NCI-H2081 treated with DMSO at 0.1 percent for 48 hours (cell line): Measurements from ENCODE around the gene MOGAT2.

Source experiments
- DNase-seq: peaks from one replicate; lab custom pipeline; 2025; lab: John Stamatoyannopoulos, UW

The MOGAT2 gene

DNA sequence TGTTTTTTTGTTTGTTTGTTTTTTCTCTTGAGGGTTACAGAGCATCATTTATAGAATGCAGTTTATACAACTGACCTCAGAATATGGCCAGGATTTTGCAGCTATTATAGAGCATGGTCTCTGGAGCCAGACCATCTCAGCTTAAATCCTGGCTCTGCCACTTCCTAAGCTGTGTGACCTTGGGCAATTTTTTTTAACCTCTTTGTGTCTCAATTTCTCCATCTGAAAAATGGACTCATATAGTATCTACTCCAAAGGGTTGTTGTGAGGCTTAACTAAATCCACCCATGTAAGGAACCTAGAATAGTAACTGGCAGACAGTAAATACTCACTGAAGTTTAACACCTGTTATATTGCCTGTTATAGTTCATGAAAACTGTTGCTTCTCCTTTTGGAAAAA, 42.6 kb downstream of the MOGAT2 start:
- DNase-seq, result no peak

DNA sequence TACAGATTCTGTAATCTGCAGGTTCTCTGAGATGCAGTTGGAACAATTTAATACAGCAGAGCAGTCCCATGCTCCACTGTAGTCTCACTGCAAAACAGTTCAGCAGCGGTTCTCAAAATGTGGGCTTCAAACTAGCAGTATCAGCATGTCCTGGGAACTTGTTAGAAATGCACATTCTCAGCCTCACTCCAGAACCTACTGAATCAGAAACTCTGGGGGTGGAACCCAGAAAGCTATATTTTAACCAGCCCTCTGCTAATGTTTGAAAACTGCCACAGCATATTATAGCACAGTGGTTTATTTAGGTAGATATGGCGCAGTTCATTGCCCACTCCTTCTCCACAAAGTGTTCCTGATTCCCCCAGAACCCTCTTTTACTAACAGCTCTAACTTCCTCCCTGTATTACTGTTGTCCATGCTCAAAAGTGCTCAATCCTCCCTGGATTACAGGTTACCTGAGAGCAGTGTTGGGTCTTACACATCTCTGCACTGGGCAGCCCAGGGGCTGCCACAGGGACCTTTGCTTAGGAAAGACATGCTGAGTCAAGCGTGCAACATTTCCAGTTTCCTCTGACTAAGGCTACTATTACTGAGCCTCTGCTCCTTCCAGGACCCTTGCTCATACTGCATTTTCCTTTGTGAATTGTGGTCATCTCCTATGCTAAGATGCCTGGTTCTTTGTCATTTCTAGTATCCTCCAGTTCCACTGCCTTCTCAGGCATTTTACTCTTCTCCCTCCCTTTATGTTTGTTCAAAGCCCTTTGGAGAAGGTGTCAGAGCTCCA, 43.3 kb downstream of the MOGAT2 start:
- no peak for DNase-seq

DNA sequence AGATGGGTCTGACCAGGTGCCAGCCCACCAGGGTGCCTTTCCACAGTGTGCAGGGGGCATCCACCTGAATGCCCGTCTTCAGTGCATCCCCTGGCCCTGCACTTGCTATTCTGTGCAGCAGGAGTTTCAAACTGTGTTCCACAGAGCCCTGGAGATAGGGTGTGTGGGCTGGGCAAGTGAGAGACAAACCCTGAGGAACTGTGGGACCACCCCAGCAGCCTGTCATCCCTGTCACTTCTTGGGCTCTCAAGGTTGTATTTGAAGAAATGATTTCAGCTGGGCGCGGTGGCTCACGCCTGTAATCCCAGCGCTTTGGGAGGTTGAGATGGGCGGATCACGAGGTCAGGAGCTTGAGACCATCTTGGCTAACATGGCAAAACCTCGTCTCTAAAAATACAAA, 44.5 kb downstream of the MOGAT2 start:
- no peak for DNase-seq

DNA sequence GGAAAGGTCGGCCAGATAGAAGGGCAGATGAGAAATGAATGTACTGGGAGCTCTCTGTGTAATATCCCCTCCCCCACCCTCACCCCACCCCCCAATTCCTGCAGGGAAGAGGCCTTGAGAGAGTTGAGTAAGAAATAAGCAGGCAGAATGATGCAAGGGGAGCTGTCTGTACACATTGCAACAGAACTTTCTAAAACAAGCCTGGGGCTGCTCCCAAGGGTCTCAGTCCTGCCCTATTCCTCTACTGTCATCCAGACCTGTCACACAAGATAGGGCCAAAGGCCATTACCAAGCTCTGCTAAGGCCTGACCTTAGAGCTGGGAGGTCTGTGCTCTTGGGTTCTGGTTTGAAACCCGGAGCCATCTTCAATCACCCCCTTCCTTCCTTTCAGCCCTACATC, 45.2 kb downstream of the MOGAT2 start:
- no peak for DNase-seq

DNA sequence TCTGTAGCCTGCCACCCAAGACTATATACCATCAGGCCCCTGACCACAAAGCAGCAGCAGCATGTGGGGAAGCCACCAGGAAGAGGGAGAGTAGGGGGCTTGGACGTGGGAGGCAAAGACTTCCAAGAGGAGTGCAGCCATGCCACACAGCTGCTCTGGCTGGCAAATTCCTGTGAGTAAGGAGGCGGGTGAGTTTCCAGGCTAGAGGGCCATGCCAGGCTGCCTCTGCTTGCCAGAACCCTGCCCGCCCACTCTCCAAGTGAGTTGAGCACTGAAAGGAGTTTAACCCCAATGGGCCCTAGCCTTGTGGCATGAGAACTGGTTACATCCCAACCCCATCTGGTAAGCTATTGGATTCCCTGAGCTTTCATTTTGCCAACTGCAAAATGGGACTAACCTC, 46.2 kb downstream of the MOGAT2 start:
- no peak for DNase-seq

- no peak for DNase-seq
Measured at GRCh38 chr11:75765116-75765515, 47.5 kb downstream of the MOGAT2 start.

- no peak for DNase-seq
Measured at GRCh38 chr11:75766443-75767227, 49.0 kb downstream of the MOGAT2 start.

GRCh38 chr11:75767228-75767572, 49.6 kb downstream of the MOGAT2 start:
- DNase-seq, result no peak

- DNase-seq, result no peak
Measured at GRCh38 chr11:75767793-75768111, 50.1 kb downstream of the MOGAT2 start.

GRCh38 chr11:75768112-75768908, 50.7 kb downstream of the MOGAT2 start, which contains the start of gene DGAT2:
DGAT2 (plus strand) TSS chr11:75768778; CDS start chr11:75768992, 214 bp downstream.
- DNase-seq, result peak; percentile 4

DNA sequence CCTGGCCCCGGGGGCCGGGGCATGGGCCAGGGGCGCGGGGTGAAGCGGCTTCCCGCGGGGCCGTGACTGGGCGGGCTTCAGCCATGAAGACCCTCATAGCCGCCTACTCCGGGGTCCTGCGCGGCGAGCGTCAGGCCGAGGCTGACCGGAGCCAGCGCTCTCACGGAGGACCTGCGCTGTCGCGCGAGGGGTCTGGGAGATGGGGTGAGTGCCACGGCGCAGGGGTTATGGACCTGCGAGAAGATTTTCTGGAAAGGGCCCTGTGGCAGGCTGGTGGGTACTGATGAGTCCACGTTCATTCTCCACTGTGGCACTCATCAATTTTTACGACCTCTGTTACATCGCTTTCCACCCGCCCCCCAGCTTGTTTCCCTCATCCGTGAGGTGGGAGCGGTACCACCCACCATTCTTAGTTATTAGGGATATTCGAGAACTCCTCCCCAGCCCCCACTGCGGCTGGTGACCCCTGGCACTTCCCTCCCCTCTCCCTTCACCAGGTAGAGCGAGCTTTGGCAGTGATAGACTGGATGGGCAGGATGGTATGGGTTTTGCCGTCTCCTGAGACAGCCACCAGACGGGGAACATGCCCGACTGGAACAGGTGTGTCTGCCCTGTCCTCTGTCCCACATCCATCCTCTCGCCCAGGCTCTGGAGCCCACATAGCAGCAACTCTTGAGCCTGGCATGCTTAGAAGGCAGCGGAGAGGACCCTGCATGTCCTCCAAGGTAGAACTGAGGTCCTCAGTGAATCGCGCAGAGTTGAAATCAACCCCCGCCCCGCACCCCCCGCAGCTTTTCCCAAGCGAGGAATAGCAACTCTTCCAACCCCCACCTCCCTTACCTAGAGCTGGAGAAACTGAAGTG, 51.5 kb downstream of the MOGAT2 start:
- no peak for DNase-seq

DNA sequence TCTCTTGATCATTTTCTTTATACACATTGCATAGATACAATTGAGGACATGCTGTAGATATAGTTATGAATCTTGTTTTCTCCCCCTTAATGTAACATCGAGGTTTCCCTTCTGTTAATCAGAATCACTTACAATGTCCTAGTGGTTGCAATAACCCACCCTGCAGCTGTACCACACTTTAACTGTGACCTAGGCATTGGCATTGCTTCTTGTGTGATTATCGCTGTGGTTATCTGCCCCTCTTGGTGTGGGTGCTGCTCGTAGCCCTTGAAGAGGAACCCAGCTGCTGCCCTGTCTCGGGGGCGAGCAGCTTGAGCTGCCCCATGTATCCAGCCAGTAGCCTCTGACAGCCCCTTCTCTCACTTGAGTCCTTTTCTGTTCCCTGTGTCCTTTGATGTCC, 52.5 kb downstream of the MOGAT2 start:
- no peak for DNase-seq

- no peak for DNase-seq
Measured at GRCh38 chr11:75771646-75772410, 54.2 kb downstream of the MOGAT2 start.

DNA sequence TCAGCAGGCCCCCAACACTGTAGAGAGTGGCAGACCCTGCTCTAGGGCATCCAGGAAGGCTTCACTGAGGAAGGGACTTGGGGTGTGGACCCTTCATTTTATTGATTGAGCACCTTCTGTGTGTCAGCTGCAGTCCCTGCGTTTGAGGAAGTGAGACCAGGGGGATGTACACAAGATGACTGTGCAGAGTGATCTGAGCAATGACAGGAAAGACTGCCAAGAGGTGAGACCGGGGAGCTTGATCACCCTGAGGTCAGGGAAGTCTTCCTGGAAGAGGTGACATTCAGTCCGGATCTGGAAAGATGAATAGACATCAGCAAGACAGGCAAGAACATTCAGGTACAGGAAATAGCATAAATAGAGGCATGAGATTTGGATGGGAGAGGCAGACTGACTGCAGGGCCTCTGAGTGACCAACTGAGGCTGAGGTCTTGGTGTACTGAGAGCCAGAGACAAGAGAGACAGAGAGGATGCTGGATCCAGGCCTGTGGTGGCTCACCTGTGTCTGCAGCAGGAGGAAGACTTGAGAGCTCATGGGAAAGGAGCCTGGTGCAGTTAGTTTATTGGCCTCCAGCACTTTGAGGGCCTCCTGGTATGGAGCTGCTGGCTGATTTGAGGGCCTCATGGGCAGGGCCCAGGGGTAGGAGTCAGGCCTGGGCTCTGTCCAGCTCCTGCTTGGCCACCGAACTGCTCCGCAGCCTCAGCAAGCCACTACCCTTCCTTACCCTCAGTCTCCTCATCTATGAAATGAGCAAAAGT, 56.1 kb downstream of the MOGAT2 start:
- DNase-seq, result no peak

GRCh38 chr11:75775056-75775455, 57.4 kb downstream of the MOGAT2 start:
- no peak for DNase-seq

GRCh38 chr11:75776546-75776945, 58.9 kb downstream of the MOGAT2 start:
- no peak for DNase-seq

GRCh38 chr11:75777461-75778110, 59.9 kb downstream of the MOGAT2 start:
- no peak for DNase-seq

GRCh38 chr11:75778962-75779361, 61.3 kb downstream of the MOGAT2 start:
- DNase-seq, result no peak

DNA sequence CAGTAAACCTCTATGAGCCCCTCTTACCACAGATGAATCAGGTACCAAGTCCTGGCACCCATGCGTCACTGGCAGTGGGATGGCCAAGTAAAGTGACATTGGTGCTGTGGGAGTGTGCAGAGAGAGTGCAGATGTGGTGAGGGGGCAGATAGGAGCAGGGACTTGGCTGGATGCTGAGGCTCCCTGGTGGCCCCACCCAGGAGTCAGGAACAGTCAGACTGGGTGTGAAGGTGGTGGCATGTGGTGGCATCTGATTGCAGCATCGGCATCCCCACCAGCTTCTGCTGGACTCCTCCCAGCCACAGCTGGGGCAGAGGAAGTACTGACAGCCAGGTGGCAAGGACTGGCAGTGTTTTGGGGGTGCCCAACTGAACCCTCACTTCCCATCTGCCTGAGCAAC, 62.3 kb downstream of the MOGAT2 start:
- no peak for DNase-seq

DNA sequence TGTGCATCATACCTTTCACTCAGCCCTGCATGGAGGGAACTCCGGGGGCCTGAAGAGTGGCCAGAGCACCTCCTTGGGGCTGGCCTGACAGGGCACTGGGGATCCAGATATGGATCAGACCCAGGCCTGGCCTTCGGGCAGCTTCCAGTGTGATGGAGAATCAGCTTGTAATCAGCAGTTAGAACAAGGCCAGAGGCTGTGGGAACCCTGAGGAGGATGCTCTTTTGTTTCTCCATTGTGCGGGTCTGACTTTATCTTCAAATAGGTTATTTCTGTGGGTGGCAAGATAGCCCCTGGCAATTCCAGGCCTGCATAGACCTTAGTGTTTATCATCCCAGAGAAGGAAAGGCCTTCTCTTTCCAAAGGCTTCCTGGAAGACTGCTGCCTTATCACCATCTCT, 63.2 kb downstream of the MOGAT2 start:
- DNase-seq, result no peak
